HG02973 (cell line): ENCODE measurements around the gene MSH5.
A peak's percentile ranks its signal among the peaks of the same experiment; 100 is the strongest.

Experiments
- ATAC-seq: cut with Tn5 transposase; IDR thresholded peaks from one replicate; pipeline ENCODE4 v1.9.1; 2021; ENCODE audit warnings: moderate library complexity; ENCODE audit not compliant: unreplicated experiment

MSH5 gene

GRCh38 chr6:31752739-31753319 is 13.0 kb downstream of the MSH5 start:
- ATAC-seq = no peak

GRCh38 chr6:31758281-31758680 is 18.5 kb downstream of the MSH5 start:
- no peak for ATAC-seq

GRCh38 chr6:31760790-31761189 is 21.0 kb downstream of the MSH5 start:
- no peak for ATAC-seq

GRCh38 chr6:31761343-31761742 is 21.5 kb downstream of the MSH5 start:
- ATAC-seq = no peak

- ATAC-seq = no peak
Observed at GRCh38 chr6:31762356-31762755, 22.6 kb downstream of the MSH5 start, which contains the start of gene SAPCD1. SAPCD1 (plus strand) TSS chr6:31762656; CDS start chr6:31763055, 399 bp downstream.

- no peak for ATAC-seq
Observed at GRCh38 chr6:31762878-31763618, 23.2 kb downstream of the MSH5 start.

- ATAC-seq = no peak
Observed at GRCh38 chr6:31763619-31763940, 23.8 kb downstream of the MSH5 start.

GRCh38 chr6:31764198-31764597 is 24.4 kb downstream of the MSH5 start:
- no peak for ATAC-seq

GRCh38 chr6:31765559-31765909 is 25.7 kb downstream of the MSH5 start:
- no peak for ATAC-seq

- ATAC-seq = no peak
Observed at GRCh38 chr6:31765910-31766794, 26.3 kb downstream of the MSH5 start.

GRCh38 chr6:31767096-31767645 is 27.4 kb downstream of the MSH5 start:
- ATAC-seq = no peak

- ATAC-seq = no peak
Observed at GRCh38 chr6:31768363-31769257, 28.8 kb downstream of the MSH5 start.

GRCh38 chr6:31769684-31770371 is 30.0 kb downstream of the MSH5 start:
- no peak for ATAC-seq

GRCh38 chr6:31770860-31771259 is 31.1 kb downstream of the MSH5 start:
- no peak for ATAC-seq

- no peak for ATAC-seq
Observed at GRCh38 chr6:31771992-31772358, 32.2 kb downstream of the MSH5 start.

GRCh38 chr6:31775184-31775583 is 35.4 kb downstream of the MSH5 start:
- no peak for ATAC-seq

GRCh38 chr6:31775633-31776484 is 36.1 kb downstream of the MSH5 start:
- ATAC-seq = no peak

GRCh38 chr6:31776485-31776988 is 36.7 kb downstream of the MSH5 start:
- peak; percentile 9 for ATAC-seq
